ENCODE data around the gene SRGAP3.

Gene SRGAP3

DNA sequence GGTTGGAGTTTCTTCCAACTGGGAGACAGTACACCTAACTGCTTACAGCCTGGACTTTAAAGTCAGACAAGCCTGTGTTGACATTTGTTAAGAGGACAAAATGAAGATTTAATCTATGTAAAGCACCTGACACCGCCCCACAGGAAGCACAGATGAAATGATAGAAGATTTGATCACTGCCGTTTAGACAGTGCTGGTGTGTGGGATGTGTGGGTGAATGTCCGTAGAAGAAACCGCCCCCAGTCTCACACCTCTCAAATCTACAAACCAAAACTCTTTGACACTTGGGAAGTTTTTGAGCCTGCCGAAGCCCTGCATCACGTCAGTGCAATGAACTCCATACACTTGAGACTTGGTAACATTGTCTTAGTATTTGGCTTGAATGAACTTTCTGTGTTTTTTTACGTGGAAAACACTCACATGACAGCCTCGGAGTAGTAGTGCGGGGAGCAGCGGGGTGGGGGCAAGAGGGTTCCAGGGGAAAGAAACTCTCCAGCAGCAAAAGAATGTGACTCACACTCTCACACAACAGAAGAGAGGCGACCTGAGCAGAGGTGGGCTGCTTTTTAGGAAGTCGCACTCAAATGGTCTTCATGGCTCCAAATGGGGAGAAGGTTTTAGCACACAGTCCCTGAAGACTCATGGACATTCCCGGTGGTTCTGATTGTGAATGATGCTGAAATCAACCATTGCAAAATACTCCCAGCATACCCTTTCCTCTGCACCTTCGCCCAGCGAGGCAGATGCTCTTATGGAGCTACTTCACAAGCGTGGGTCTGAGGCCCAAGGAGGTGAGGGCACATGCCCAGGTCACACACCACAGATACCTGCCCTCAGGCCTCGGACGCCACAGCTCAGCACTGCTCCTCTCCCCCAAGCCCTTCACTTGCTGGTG lies 79.2 kb downstream of the SRGAP3 start:
- DNase-seq, result no peak

DNA sequence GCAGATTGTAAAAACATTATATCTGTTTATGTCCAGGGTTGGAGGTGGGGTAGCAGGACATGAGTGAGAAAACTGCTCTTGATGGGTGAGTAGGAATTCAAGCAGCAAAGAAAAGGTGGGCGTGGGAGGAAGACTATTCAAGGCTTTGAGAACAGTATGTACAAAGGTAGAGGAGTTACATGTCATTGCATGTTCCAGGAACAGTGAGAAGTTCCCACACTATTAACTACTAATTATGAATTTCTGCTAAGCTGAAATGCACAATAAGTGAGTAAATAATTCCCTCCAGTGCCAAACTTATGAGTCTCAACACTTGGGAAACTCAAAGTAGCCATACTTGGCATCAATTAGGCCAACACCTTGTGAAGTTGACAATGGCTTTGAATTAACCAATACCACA lies 80.1 kb downstream of the SRGAP3 start:
- no peak for DNase-seq

DNA sequence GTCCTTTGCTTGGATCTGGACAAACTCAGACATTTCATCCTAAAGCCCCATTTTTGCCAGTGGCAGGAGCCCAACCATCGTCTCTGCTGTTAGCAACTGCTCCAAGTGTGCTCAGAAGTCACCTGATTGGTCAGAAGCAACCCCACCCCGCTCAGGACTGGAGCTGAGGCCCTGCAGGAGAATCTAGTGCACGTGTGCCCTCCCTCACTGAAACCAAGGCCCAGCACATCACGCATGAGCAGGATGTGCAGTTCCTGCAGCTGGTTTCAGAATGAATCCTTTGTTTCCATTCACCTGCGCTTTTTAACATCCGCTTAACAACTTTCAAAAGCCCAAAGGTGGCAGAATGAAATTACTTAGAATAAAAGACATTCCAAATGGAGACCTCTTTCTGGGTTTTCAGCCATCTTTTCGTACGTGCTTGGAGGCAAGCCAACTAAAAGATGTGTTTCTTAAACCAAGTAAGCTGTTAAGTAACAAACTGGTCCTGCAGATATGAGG lies 81.2 kb downstream of the SRGAP3 start:
- no peak for DNase-seq

DNA sequence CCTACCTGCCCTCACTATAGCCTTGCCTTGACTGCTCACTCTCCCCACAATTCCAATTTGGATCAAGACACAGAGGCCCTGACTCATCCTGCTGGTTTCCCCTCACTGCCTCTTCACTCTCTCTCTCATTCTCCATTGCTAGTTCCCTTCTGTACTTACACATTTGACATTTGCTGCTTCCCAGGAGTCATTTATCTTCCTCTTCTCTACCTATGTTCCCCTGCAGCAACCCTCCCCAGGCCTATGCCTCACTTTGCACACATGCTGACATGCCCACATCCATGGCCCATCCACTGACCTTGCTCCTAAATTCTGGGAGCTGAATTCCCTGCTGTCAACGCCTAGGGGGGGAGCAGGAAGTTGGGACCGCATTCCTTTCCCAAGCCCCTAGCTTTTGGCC lies 82.2 kb downstream of the SRGAP3 start:
- DNase-seq, result no peak

DNA sequence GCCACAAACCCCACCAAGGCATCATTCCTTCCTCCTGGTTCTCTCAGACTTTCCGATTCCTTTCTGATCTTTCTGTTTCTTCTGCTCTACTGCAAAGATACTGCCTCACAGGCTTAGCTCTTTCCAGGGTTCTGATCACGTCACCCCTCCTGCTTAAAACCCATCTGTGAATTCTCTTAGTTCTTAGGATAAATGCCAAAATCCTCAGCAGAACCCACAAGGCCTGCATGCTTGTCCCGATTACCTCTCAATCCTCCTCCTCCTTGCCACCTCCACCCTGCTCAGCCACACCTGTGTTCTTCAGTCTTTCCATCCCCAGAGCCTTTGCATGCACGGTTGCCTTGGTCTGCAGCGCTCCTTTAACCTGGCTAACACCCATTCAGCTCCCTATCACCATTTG lies 84.0 kb downstream of the SRGAP3 start:
- DNase-seq, result no peak

DNA sequence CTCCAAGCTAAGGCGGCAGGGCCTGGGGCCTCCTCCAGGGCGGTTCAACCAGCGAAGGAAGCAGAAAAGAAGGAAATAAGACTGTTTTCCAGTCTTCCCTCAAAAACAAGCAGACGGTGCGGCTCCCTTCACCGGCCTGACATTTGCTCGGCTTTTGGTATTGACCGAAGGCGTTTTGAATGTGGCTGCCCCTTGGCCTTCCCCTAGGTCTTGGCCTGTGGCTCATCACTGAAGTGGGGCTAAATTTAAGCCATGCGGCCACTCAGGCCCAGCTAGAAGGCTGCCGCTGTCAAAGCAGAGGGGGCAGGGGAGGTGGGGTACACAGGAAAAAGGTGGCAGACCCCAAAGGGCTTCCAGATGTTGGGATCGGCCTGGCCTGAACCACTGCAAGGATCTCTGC lies 86.2 kb downstream of the SRGAP3 start:
- no peak for DNase-seq

DNA sequence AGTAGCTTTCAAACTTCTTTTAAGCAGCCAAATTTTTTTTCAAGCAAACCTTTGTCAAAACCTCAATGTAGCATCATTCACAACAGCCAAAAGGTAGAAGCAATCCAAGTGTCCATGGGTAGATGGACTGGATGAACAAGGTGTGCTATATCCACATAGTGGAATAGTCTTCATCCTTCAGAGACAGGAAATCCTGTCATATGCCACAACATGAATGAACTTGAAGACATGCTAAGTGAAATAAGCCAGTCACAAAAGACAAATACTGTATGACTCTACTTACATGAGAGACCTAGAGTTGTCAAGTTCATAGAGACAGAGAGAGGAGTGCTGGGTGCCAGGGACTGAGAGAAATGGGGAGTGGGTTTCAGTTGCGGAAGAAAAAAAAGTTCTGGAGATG lies 87.6 kb downstream of the SRGAP3 start:
- DNase-seq, result no peak

DNA sequence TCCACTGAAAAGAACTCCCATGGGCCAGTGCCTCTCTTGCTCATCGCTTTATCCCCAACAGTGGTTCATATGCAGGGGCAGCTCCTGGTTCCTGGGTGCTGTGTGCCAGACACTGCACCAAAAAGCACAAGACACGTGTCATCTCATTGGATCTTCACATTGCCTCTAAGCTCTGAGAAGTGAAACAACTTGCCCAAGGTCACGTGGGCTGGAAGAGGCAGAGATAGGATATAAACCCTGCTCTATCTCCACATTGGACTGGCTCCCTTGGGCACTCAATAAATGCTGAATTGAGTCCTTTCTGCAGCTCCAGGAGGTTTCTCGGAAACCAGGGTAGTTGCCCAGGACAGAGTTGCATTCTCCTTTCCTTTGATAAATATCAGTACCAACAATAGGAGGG lies 88.1 kb downstream of the SRGAP3 start:
- DNase-seq, result no peak

DNA sequence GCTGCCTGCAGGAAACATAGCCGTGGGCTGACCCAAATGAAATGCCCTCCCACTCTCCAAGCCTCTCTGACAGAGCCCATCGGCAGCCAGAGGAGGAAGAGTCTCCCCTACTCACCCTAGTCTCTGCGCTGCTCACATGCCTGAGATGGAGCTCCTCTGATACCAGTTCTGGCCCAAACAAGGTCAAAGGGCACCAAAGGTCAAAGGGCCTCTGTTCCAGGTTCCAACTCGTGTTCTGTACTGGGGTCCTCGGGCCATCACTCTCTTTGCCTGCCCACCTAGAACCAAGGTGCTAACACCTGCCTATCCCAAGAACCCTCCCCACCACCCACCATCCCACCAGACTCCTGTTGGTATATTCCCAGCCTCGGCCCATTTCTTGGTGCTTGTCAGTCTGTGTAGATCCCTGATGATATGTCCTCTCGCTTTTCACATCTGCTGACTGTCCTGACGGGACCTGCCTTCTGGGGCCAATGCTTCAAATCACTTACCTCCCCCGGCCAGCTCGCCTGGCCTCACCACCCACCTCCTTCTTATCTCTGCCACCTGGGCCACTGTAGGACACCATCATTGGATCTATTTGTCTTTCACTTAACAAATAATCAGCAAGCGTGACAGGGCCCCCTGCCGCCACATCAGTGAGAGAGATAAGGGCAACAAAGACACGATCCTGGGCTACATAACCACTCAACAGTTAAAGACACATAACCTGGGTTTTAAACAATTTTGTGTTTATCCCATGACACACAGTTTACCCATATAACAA lies 90.4 kb downstream of the SRGAP3 start:
- no peak for DNase-seq

DNA sequence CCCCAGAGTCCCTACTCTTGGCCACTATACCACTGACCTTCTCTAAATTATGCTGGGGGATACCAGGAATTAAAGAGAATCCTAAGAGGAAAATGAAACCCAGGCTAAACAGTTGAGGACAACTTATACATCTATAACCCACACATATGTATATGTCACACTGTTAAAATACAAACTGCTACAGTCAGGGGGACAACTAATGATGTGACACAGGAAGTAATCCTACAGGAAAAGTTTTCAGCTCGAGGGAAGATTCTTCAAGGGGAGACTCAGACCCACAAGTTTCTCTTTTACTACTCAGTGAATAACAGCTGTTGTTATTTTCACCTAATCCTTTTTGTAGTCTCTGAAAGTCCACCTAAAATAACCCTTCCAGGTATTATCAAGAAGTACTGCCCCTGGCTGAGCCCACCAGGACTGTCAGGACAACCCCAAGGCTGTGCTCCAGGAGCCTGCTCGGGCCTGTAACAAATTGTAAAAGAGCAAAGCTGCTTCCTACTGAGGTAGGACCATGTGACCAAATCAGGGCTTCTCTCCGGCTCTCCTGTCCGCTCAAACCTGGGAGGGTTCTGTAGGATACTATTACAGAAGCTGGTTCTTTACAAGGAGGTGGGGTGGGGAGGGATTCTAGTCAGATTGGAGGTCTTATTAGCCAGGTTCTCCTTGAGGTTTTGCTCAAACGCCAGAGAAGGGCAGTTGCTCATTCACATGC lies 91.6 kb downstream of the SRGAP3 start:
- no peak for DNase-seq

DNA sequence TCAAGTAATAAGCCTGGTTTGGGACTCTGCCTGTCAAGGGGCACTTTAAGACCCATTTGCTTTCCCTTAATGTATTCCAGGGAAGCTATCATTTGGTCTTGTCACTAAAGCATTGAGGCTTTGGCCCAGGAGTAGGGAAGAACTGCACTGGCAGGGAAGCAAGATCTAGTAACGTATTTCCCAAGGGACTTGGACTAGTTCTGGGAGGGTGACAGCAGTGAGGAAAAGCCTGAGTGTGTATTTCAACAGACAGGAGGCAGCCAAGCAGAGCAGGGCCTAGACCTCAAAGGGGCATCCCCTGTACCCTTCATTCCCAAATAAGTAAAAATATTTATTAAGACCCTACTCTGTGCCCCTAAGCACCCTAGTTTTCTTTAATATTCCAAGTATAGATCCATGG lies 92.8 kb downstream of the SRGAP3 start:
- no peak for DNase-seq

DNA sequence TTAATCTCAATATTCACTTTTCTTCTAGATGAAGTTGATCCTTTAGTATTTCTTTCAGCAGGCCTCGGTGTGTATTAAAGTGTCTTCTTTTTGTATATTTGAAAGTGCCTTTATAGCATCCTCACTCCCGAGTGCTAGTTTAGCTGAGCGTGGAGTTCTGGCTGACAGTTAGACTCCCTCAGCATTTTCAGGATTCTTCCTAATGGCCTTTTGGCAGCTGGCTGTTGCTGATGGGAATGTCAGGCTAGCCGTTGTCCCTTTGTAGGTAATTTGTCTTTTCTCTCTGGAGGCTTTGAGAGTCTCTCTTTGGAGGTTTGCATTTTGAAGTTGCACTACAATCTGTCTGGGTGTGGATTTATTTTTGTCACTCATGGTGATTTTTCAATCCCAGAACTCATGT lies 94.4 kb downstream of the SRGAP3 start:
- no peak for DNase-seq

DNA sequence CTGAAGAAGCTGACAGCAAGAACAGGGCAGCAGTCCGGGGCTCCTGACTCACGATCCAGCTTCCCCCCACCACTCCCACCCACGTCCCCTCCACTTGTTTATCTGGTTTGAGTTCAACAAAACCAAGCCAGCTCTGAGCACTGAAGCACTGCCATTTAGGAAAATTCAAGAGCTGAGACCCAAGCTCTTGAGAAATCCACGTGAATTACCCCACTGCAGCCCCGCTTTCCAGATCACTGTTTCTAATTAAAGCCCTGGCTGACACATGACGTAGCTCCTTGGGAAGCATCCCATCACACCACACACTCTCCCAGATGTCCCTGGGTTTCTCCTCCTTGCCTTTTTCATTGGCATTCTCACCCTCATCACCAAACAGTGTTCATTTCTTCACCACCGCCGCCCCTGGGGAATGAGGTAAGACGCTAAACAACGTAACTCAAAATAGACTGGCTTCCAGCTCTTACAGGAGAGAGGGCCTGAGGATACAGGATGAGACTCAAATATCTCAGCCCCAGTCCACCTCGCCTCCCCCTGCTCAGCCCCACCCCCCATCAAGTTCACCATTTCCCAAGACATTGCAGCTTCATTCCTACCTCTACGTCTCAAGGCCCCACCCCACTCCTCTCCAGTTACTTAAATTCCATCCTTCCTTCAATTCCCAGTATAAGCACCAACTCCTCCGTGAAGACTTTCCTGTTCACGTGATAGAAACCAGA lies 95.4 kb downstream of the SRGAP3 start:
- DNase-seq, result no peak

DNA sequence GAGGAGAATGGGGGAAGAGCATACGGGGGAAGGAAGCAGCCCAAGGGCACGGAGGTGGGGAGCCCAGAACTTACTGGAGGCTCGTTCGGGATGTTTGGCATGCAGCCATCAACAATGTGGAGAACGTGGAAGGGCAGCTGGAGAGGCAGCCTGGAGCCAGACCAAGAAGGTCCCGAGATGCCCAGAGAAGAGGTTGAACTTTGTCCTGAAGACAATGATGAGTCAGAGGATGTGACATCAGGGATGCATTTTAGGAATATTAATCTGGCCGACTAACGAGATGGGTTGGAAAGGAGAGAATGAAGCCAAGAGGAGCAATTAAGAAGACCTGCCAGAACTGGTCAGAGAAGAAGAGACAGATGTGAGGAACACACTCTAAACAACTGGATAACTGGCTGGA lies 98.2 kb downstream of the SRGAP3 start:
- DNase-seq, result no peak

DNA sequence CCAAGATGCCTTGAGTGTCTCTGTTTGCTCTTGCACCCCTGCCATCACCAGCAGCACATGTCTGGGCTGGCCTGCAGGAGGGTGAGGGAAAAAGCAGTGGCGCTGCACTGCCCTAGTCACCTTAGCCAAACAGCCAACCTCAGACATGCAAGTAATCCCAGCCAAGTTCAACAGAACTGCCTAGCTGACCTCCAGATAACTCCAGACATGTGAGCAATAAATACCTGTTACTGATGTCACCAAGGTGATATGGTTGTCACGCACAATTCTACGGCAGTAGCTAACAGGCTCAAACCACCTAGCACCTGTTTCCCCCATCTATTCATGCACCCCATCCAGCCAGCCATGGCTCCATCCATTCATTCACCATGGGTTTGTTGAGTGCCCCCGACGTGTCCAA lies 99.9 kb downstream of the SRGAP3 start:
- DNase-seq, result no peak

DNA sequence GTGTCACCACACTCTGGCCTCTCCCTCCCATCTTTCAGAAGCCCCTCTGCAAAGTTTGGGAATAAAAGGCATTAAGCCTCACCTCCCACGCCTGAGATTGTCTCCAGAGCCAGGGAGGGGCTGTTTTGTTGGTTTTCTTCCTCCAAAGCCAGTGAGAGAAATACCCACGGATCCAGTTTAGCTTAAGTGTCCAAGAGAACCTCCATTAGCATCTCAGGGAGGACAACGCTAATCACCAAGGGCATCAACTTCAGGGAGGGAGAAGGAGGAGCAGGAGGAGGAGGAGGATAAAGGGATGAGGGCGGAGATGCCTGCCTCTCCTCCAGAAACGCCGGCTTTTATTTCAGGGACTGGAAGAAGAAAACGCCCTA lies 101.6 kb downstream of the SRGAP3 start:
- DNase-seq, result no peak

DNA sequence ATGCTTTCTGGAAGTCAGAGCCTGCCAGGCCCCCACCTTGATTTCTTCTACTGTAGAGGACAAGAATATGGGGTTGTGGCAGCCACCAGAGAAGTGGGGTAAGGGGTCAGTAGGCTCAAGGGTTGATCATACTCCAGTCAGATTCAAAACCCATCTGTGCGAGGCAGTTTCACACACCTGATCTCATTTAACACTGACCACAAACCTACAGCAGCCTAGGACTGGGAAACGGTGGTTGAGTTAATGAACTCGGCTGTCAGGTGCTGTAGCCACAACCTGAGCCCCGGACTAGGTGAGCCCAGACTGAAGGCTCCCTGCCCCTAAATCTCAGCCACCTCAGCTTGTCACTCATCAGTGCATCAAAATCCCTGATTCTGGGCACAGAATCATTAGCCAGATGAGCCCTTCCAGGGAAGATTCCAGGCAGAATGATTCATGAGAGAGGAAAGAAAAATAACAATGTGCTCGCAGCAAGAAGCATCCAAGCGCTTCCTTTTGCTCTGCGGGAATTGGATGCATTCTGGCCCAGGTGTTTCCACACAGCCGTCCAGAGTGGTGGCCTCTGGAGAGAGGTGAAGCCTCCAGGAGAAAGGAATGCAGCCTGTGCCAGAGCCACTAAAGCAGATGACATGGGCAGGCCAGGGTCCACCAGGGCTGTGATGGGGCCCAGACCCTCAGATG lies 102.1 kb downstream of the SRGAP3 start:
- no peak for DNase-seq

DNA sequence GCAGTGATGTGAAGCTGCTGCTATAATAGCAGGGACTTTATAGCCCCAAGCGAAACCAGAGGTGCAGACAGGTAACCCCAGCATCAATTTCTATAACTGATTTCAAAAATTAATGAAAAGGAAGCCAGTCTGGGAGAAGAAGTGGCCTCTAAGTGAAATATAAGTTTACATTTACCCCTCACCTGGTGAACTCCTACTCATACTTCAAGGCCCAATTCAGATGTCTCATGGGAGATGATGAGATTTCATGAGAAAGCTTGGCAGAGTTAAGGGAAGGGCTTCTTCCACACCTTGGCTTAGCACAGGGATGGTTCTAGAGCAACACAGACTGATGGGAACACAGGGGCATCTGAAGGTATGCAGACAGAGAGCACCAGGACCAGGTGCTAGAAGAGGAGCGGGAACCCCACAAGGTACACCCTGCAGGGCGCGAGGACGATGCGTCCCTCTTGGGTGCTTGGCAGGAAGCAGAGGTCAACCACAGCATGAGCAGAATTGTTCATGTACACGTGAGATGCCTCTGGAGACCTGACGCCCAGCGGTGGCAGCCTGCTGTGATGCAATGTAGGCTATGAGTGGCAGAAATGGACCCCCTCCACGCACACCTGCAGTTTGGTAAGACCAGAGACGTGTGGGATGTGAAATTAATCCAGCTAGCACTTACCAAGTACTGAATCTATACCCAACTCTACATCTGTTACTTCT lies 102.9 kb downstream of the SRGAP3 start:
- DNase-seq, result no peak

DNA sequence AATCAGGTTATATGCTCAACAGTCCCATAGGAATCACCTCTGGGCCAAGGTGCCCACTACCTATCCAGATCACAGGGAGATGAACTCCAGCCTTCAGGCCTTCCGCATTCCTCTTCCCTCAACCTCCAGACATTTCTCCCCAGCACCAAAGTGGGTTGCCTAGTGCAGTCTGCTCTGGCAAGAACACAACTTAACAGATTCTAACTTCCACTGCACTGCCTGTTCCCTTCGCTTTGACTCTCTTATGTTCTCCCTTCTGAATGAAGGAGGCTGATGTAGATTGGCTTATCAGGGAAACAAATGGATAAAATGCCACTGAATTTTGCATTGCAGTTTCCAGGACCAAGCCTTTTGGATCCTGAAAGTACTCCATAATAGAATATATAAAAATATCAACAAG lies 106.3 kb downstream of the SRGAP3 start:
- no peak for DNase-seq

DNA sequence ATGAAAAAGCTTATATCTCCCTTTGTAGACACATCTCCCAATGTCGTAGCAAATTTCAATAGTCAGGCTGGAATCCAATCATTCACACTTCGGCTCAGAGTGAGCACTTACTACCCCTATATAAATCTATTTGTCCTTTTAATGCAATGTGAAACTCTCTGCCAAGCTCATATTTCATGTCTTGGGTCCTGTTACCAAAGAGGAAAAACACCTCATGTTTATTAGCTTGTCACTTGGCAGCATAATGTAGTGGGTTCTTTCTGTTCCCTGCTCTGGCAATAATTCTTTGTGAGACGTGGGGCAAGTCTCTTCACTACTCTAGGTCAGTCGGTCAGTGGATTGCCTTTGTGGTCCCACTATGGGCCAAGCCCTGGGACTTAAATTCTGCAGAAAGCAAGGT lies 107.1 kb downstream of the SRGAP3 start:
- DNase-seq, result peak; percentile 23

DNA sequence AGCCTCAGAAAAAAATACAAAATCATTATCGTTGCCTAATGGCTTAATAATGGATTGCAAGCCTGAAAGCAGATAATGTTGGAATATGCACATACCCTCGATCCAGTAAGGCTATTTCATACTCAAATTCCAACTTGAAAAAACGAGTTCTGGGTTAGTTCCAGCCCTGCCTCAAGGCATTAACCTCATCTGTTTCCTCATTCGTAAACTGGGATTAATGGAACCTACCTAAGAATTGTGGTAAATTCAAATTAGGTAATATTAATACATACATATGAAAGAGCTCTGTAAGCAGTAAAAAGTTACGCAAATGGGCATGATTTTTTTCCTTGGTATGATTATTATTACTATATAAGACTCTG lies 107.5 kb downstream of the SRGAP3 start:
- DNase-seq, result peak; percentile 80

DNA sequence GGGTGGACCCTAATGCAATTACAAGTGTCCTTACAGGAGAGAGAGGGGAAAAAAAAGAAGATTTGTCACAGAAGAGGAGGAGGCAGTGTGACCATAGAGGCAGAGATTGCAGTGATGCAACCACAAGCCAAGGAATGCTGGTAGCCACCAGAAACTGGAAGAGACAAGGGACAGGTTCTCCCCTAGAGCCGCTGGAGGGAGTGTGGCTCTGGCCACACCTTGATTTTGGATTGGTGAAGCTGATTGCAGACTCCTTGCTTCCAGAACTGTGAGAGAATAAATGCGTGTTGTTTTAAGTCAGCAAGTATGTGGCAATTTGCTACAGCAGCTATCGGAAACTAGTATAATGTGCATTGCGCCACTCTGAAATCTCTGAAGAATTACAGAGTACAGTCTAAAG lies 110.1 kb downstream of the SRGAP3 start:
- no peak for DNase-seq
